Smooth muscle cell of the coronary artery (primary cell): ENCODE results near the gene NRIP2. TPM values are rescaled to one million over a fixed set of nuclear protein-coding genes. Genes with fewer than 3 reads are reported as not detected.

Experiments used
- total RNA-seq: library from RNA; depleted of rRNA; stranded (reverse); fragments of >200 nt; gene quantifications from 2 replicates; pipeline ENCODE4 v1.2.3, GENCODE V29; 2014; ENCODE audit warnings: low replicate concordance

The NRIP2 gene
- not detected in 2 replicates for total RNA-seq

GRCh38 chr12:2834581-2835491 is at the start of gene NRIP2:
Gene NRIP2, minus strand, starts transcription at chr12:2835035. Its CDS starts 52 bp downstream, at chr12:2834983.

GRCh38 chr12:2877047-2877952 is 42.5 kb upstream of the NRIP2 start, which contains the start of the genes FOXM1 and RHNO1:
Gene FOXM1, minus strand, starts transcription at chr12:2877174. Its CDS starts 2,696 bp downstream, at chr12:2874478.
Gene RHNO1, plus strand, starts transcription at chr12:2877223. Its CDS starts 8,144 bp downstream, at chr12:2885367.

GRCh38 chr12:2857021-2857431 is 22.2 kb upstream of the NRIP2 start, which contains the start of gene TEX52:
Gene TEX52, minus strand, starts transcription at chr12:2857039. Its CDS starts 13 bp downstream, at chr12:2857026.

GRCh38 chr12:2812290-2813213 is 22.3 kb downstream of the NRIP2 start, which contains the start of gene ITFG2:
Gene ITFG2, plus strand, starts transcription at chr12:2812668. Its CDS starts 93 bp downstream, at chr12:2812761.

GRCh38 chr12:2794736-2795289 is 40.0 kb downstream of the NRIP2 start, which contains the start of gene FKBP4:
Gene FKBP4, plus strand, starts transcription at chr12:2794970. Its CDS starts 170 bp downstream, at chr12:2795140.

Other genes with a start within 250 kb of the NRIP2 start
- gene FKBP4, start 40.1 kb downstream of the NRIP2 start, total RNA-seq: 38.3 and 44.9 TPM in 2 replicates
- 11.0 and 32.2 TPM in 2 replicates for gene ITFG2, start 22.4 kb downstream of the NRIP2 start, total RNA-seq
- gene TEX52, start 22.0 kb upstream of the NRIP2 start, total RNA-seq: not detected in 2 replicates
- gene FOXM1, start 42.1 kb upstream of the NRIP2 start, total RNA-seq: 0.47 and 3.8 TPM in 2 replicates
- 4.7 and 13.8 TPM in 2 replicates for gene RHNO1, start 42.2 kb upstream of the NRIP2 start, total RNA-seq
- 14.9 and 15.6 TPM in 2 replicates for gene TULP3, start 55.9 kb upstream of the NRIP2 start, total RNA-seq
- gene TEAD4, start 124.4 kb upstream of the NRIP2 start, total RNA-seq: 4.9 and 9.6 TPM in 2 replicates
- 40.1 and 76.8 TPM in 2 replicates for gene TSPAN9, start 242.3 kb upstream of the NRIP2 start, total RNA-seq